ENCODE results near the gene VWA8.

Gene VWA8

DNA sequence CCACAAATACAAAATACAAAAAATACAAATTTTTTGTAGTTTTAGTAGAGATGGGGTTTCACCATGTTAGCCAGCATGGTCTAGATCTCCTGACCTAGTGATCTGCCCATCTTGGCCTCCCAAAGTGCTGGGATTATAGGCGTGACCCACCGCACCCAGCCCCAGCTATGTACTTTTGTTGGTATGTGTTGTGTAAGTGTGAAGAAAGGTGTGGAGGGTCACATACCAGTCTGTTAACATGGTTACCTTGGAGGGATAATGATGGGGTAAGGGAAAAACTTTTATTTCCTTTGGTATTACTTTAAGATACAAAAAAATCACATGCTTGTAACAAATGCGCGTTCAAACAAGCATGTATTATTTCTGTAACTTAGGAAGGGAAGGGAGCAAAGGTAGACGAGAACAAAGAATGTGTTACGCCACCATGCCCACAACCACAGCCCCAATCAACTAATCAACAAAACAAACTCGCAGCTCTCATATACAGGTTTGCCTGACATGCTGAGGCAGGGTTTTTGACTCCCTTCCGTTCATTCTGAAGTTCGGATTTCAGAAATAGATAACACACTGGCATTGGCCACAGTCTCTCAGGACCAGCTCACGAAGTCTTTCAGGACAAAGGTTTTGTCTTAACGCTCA is 13.5 kb upstream of the VWA8 start:
- no peaks in the 10 kb centered on the region for H3K27me3 ChIP-seq (ENCODE audit: low read depth, low read length)
- H3K4me2 ChIP-seq (ENCODE audit: low read length), result no peak overlapping the region
- no peaks in the 10 kb centered on the region for H4K20me1 ChIP-seq (ENCODE audit: insufficient read depth, low read length)
- H3K4me3 ChIP-seq (ENCODE audit: low read length), result no peak overlapping the region
- TF ChIP-seq, protein P1, sequence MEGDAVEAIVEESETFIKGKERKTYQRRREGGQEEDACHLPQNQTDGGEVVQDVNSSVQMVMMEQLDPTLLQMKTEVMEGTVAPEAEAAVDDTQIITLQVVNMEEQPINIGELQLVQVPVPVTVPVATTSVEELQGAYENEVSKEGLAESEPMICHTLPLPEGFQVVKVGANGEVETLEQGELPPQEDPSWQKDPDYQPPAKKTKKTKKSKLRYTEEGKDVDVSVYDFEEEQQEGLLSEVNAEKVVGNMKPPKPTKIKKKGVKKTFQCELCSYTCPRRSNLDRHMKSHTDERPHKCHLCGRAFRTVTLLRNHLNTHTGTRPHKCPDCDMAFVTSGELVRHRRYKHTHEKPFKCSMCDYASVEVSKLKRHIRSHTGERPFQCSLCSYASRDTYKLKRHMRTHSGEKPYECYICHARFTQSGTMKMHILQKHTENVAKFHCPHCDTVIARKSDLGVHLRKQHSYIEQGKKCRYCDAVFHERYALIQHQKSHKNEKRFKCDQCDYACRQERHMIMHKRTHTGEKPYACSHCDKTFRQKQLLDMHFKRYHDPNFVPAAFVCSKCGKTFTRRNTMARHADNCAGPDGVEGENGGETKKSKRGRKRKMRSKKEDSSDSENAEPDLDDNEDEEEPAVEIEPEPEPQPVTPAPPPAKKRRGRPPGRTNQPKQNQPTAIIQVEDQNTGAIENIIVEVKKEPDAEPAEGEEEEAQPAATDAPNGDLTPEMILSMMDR (IDR thresholded peaks at IDR 0.05; ENCODE audit: low read depth, low read length), result no peak
- no peak for TF ChIP-seq EZH2phosphoT487 (IDR thresholded peaks at IDR 0.05; ENCODE audit: low read depth)
- no peak overlapping the region for H3K9ac ChIP-seq (ENCODE audit: low read length)
- H3K36me3 ChIP-seq (replicated peaks; ENCODE audit: low read depth, low read length), result no peaks in the 10 kb centered on the region
- H2AFZ ChIP-seq (ENCODE audit: low read depth, low read length), result no peak overlapping the region
- no peaks in the 10 kb centered on the region for H3K79me2 ChIP-seq (ENCODE audit: low read length)
- no peaks in the 10 kb centered on the region for H3K4me1 ChIP-seq (ENCODE audit: low read length)
- H3K9me3 ChIP-seq (ENCODE audit: insufficient read depth, low read length), result no peaks in the 10 kb centered on the region
- no peak overlapping the region for H3K27ac ChIP-seq (ENCODE audit: low read length)

DNA sequence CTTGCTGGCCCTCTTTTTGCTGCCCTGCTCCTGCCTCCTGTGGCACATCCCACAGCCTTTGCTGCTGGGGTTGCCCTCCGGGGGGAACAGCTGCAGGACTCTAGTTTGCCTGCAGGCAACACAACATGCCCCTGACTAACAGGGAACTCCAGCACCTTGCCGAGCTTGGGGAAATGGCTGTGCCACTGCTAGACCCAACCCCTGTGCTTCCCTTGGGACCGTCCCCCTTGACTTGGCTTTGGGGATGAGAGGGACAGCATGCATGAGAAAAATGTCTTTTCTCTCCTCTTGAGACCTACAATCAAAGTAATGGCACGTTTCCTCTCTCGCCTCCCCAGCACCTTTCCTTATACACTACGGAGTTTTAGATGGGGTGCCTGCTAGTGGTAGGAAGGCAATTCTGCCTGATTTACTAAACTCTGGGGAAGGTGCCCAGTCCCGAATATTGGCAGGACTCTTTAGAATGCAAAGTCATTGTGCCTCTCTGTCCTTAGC is 12.4 kb upstream of the VWA8 start:
- H3K9ac ChIP-seq (ENCODE audit: low read length), result no peak overlapping the region
- no peak for TF ChIP-seq EZH2phosphoT487 (IDR thresholded peaks at IDR 0.05; ENCODE audit: low read depth)
- TF ChIP-seq, protein P1 (IDR thresholded peaks at IDR 0.05; ENCODE audit: low read depth, low read length), result no peak
- no peaks in the 10 kb centered on the region for H4K20me1 ChIP-seq (ENCODE audit: insufficient read depth, low read length)
- no peak overlapping the region for H2AFZ ChIP-seq (ENCODE audit: low read depth, low read length)
- H3K4me3 ChIP-seq (ENCODE audit: low read length), result no peak overlapping the region
- H3K79me2 ChIP-seq (ENCODE audit: low read length), result no peaks in the 10 kb centered on the region
- H3K36me3 ChIP-seq (replicated peaks; ENCODE audit: low read depth, low read length), result no peaks in the 10 kb centered on the region
- no peaks in the 10 kb centered on the region for H3K4me1 ChIP-seq (ENCODE audit: low read length)
- H3K9me3 ChIP-seq (ENCODE audit: insufficient read depth, low read length), result no peaks in the 10 kb centered on the region
- H3K27me3 ChIP-seq (ENCODE audit: low read depth, low read length), result no peaks in the 10 kb centered on the region
- H3K27ac ChIP-seq (ENCODE audit: low read length), result no peak overlapping the region
- H3K4me2 ChIP-seq (ENCODE audit: low read length), result no peak overlapping the region

DNA sequence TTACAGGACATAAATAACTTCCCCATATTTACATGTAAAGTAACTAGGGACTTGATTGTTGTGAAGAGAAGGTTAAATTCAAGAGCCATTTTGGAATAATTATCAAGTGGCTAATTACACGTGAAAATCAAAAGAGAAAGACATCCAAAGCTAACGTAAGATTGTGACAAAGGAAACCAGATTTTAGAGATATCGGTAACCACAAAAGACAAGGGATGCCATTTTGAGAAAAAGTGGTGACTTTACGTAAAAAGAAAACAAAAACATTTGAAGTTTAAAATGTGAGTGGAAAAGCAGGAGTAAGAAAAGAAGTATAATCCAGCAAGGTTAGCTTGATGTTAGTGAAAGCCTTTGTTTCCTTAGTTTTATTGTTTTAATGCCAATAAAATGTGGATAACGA is 10.9 kb upstream of the VWA8 start:
- no peak overlapping the region for H3K4me3 ChIP-seq (ENCODE audit: low read length)
- H3K27me3 ChIP-seq (ENCODE audit: low read depth, low read length), result no peaks in the 10 kb centered on the region
- H4K20me1 ChIP-seq (ENCODE audit: insufficient read depth, low read length), result no peaks in the 10 kb centered on the region
- H3K4me1 ChIP-seq (ENCODE audit: low read length), result no peaks in the 10 kb centered on the region
- H3K4me2 ChIP-seq (ENCODE audit: low read length), result no peak overlapping the region
- H3K79me2 ChIP-seq (ENCODE audit: low read length), result no peaks in the 10 kb centered on the region
- no peak overlapping the region for H2AFZ ChIP-seq (ENCODE audit: low read depth, low read length)
- no peak overlapping the region for H3K9ac ChIP-seq (ENCODE audit: low read length)
- H3K27ac ChIP-seq (ENCODE audit: low read length), result no peak overlapping the region
- H3K36me3 ChIP-seq (replicated peaks; ENCODE audit: low read depth, low read length), result no peaks in the 10 kb centered on the region
- TF ChIP-seq EZH2phosphoT487 (IDR thresholded peaks at IDR 0.05; ENCODE audit: low read depth), result no peak
- TF ChIP-seq, protein P1 (IDR thresholded peaks at IDR 0.05; ENCODE audit: low read depth, low read length), result no peak
- no peaks in the 10 kb centered on the region for H3K9me3 ChIP-seq (ENCODE audit: insufficient read depth, low read length)

DNA sequence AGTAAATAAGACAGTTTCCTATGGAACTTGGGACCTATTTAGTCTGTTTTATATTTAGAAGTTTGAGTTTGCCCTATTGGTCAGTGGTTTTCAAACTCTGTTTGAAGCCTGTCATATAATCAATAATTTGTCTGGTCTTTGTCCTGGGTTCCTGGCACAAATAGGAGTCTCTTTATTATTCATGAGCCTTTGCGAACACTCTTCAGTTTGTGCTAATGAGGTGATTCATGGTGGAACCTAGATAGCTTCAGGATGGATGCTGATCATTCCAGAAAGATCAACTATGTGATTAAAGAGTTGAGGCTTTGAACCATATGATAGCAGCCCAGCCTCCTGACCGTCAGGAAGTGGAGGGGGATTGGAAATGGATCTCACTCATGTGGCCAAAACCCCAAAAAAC is 10.0 kb upstream of the VWA8 start:
- TF ChIP-seq EZH2phosphoT487 (IDR thresholded peaks at IDR 0.05; ENCODE audit: low read depth), result no peak
- TF ChIP-seq, protein P1 (IDR thresholded peaks at IDR 0.05; ENCODE audit: low read depth, low read length), result no peak

More for the DNA sequence above, 10.0 kb upstream of the VWA8 start:
- no peaks in the 10 kb centered on the region for H3K79me2 ChIP-seq (ENCODE audit: low read length)
- no peak overlapping the region for H3K4me3 ChIP-seq (ENCODE audit: low read length)
- no peaks in the 10 kb centered on the region for H3K9me3 ChIP-seq (ENCODE audit: insufficient read depth, low read length)
- H3K27me3 ChIP-seq (ENCODE audit: low read depth, low read length), result no peaks in the 10 kb centered on the region
- H3K27ac ChIP-seq (ENCODE audit: low read length), result no peak overlapping the region
- no peak overlapping the region for H3K9ac ChIP-seq (ENCODE audit: low read length)
- no peaks in the 10 kb centered on the region for H3K4me1 ChIP-seq (ENCODE audit: low read length)
- no peak overlapping the region for H3K4me2 ChIP-seq (ENCODE audit: low read length)
- H4K20me1 ChIP-seq (ENCODE audit: insufficient read depth, low read length), result no peaks in the 10 kb centered on the region
- no peaks in the 10 kb centered on the region for H3K36me3 ChIP-seq (replicated peaks; ENCODE audit: low read depth, low read length)
- H2AFZ ChIP-seq (ENCODE audit: low read depth, low read length), result no peak overlapping the region

Data from OCI-LY3 (cell line).